ENCODE results near the gene SUGT1.

The SUGT1 gene

DNA sequence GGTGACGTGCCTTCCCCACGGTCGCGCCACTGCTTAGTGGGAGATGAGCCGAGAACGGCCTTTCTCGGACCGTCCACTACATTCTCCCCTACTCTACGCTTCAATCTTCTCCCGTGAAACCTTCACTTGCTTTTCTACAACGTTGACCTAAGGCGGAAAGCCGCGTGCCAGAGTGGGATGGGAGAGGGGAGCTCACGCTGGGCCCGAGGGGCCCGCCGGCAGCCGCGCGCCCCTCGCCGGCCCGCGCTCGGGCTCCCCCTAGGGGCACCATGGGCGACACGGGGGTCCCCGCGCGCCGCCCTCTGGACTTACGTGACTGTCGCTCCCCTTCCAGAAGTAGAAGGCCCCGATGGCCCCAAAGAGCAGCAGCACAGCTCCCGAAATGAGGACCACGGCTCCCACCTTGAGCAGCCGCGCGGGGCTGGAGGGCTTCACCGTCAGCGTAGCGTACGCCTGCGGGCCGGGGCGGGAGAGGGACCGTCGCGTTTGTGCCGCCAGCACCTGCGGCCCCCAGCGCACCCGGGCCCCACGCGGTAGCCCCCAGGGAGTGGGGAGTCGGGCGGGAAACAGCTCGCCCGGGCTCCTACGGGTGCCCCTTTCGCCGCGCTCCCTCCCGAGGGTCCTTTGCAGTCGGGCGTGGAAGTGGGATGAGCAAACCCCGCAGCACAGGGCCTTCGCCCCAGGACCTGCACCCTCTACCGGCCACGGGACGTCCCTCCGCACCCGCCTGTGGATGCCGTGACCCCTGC is 86.3 kb downstream of the SUGT1 start:
- peak; percentile 9 for DNase-seq

DNA sequence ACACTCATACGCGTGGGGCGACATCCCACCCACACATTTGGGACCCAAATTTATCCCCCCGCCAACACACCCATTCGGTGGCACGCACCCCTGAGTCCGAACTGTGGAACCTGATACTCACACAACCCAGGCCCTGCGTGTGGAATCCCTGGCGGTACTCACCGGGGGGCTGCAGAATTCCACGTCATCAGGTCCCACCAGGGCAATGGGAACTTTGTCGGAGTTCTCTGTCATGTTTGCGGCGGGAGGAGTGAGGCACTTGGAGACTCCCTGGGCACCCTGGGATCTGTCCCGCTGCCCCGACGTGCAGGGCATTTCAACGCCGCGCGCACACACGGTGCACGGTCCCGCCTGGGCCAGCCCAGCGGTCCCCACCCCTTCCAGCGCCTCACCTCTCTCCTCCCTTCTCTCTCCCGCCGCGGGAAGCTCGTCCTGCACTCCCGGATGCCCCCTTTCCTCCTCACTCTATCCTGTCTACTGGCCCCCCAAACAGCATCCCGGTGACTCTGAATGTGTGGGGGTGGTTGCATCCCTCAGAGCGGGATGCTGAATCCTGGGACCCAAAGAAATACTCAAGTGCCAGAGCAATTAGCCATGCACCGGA is 86.9 kb downstream of the SUGT1 start, which contains the start of gene CNMD:
Gene CNMD, minus strand, starts transcription at position 353 of the 604 bp plus-strand sequence. Its CDS starts 119 bp downstream, at position 234.
- DNase-seq, result no peak

DNA sequence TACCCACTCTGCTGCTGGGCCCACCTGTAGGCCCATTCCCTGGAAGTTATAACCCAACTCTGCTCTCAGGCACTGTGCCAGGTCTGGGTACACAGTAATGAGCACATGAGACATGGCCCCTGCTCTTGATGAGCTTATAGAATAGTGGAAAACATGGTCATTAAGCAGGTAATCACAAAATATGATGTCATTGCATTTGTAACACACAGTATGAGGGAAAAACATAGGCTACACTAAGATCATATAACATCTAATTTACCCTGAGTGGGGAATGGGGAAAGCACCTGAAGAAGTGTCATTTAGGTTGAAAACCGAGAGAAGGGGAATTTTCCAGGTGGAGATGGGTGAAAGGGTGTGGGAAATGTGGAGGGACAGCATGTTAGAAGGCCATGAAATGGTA is 90.9 kb downstream of the SUGT1 start:
- no peak for DNase-seq

GRCh38 chr13:52743988-52744387 is 91.4 kb downstream of the SUGT1 start:
- no peak for DNase-seq

- no peak for DNase-seq
Observed at GRCh38 chr13:52744842-52745375, 92.3 kb downstream of the SUGT1 start.

DNA sequence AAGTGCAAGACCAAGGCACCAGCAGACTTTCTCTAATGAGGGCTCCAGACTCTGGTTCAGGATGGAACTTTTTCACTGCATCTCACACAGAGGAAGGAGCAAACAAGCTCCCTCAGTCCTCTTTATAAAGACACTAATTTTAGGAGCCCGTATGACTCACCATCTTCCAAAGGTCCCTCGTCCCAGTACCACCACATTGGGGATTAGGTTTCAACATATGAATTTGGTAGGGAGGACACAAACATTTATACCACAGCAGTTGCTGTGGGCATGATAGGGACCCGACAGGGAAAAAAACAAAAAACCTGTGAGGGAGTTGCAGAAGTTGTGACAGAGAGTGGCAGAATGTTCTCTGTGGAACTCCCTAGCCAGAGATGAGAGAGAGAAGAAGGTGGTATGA is 93.5 kb downstream of the SUGT1 start:
- DNase-seq, result no peak

DNA sequence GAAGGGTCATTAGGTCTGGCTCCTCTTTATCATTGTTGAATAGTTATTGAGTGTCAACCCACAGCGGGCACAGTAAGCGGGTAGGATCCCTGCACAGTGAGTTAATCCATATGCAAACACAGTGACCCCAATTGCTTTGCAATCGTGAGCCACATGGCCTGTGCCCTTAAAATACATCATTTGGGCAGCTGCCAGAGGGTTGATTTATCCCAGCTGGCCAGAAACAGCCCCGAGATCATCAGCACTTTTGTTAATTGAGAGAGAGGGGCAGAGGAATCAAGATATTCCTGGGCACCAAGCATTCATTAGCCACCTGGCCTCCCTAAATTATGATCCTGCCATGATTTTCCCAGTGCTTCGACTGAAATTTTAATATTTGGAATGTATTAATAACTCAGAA is 96.8 kb downstream of the SUGT1 start:
- DNase-seq, result no peak
